Stomach (tissue), 4 donors: ENCODE measurements around the gene ZNF581.

Experiments
- CTCF ChIP-seq, 7 experiments: fragments of 450-650 bp in 4 of 7; fragments of 200-600 bp in 3 of 7; sonication (generic) in 3 of 7; IDR thresholded peaks; one replicate each; pipeline ENCODE4 v1.5.1; 2016 to 2019; ENCODE audit warnings: antibody characterized with exemption in 7 of 7, control low read depth in 2 of 7, mild to moderate bottlenecking in 1 of 7
- EP300 ChIP-seq: sonication (generic); formaldehyde crosslinking; IDR thresholded peaks from one replicate; pipeline ENCODE4 v1.6.1; 2017; ENCODE audit warnings: antibody characterized with exemption
- POLR2A ChIP-seq, 4 donors: fragments of 450-650 bp; IDR thresholded peaks; one replicate each; pipeline ENCODE4 v1.6.1; 2016; ENCODE audit warnings: antibody characterized with exemption in 4 of 4, control low read depth in 2 of 4, mild to moderate bottlenecking in 1 of 4, moderate library complexity in 1 of 4
- POLR2AphosphoS5 ChIP-seq, 3 donors: sonication (generic); formaldehyde crosslinking; IDR thresholded peaks; one replicate each; pipeline ENCODE4 v1.6.1; 2016; ENCODE audit warnings: antibody characterized with exemption in 3 of 3

GRCh38 chr19:55622242-55622969 lies 21.0 kb upstream of the ZNF581 start:
- TF ChIP-seq POLR2A (IDR thresholded peaks at IDR 0.05): no peak
- TF ChIP-seq CTCF (IDR thresholded peaks at IDR 0.05): no peak
- TF ChIP-seq POLR2AphosphoS5 (IDR thresholded peaks at IDR 0.05): no peak
- TF ChIP-seq EP300: no peak
